CD4-positive, alpha-beta T cell (primary cell): ENCODE data around the gene EFHD2. TPM values are rescaled to one million over a fixed set of nuclear protein-coding genes. Genes with fewer than 3 reads are reported as not detected.

Experiments
- ATAC-seq: fragments of 200-7000 bp; cut with Tn5 transposase; one replicate; pipeline ENCODE4 v1.10.0; 2022; ENCODE audit warnings: mild to moderate bottlenecking; ENCODE audit not compliant: poor library complexity
- CTCF ChIA-PET: fragments of 350-600 bp; sonication (Branson Sonifier 250); formaldehyde crosslinking; loops from one replicate; lab custom pipeline; 2021; ENCODE audit warnings: antibody characterized with exemption, inconsistent platforms; lab: Charles Lee
- POLR2A ChIA-PET: fragments of 350-600 bp; sonication (Branson Sonifier 250); formaldehyde crosslinking; loops from one replicate; lab custom pipeline; 2021; ENCODE audit warnings: antibody characterized with exemption, inconsistent platforms; lab: Charles Lee
- DNase-seq, 14 experiments: peaks; one replicate each; pipeline ENCODE4 v3.0.0-alpha.2; 2013 to 2020; ENCODE audit warnings: mixed read lengths in 2 of 14
- H3K27ac ChIP-seq, 2 donors: one replicate each; pipeline versions ENCODE4 v1.5.1 to v1.7.0; 2013; ENCODE audit warnings: low read length in 2 of 2, low read depth in 1 of 2, mild to moderate bottlenecking in 1 of 2
- H3K27me3 ChIP-seq, 2 experiments: 1 replicate in 1 of 2; 2 replicates in 1 of 2; pipeline versions ENCODE4 v1.6.1 to v1.7.0; 2013; ENCODE audit warnings: low read length in 2 of 2, control low read depth in 1 of 2, mild to moderate bottlenecking in 1 of 2, moderate library complexity in 1 of 2; ENCODE audit not compliant: insufficient read depth in 2 of 2, control insufficient read depth in 1 of 2
- H3K36me3 ChIP-seq: one replicate; pipeline ENCODE4 v1.6.1; 2013; ENCODE audit warnings: low read length, control low read depth; ENCODE audit not compliant: insufficient read depth
- H3K4me1 ChIP-seq: one replicate; pipeline ENCODE4 v1.6.1; 2013; ENCODE audit warnings: low read length, control low read depth; ENCODE audit not compliant: insufficient read depth
- H3K4me3 ChIP-seq: one replicate; pipeline ENCODE4 v1.5.1; 2013; ENCODE audit warnings: mild to moderate bottlenecking, low read length, moderate library complexity
- H3K9me3 ChIP-seq, 2 experiments: 1 replicate in 1 of 2; 2 replicates in 1 of 2; pipeline versions ENCODE4 v1.6.1 to v1.7.0; 2013; ENCODE audit warnings: low read length in 2 of 2, mild to moderate bottlenecking in 2 of 2, control low read depth in 1 of 2, moderate library complexity in 1 of 2; ENCODE audit not compliant: control insufficient read depth in 1 of 2, insufficient read depth in 1 of 2
- H3K27ac Mint-ChIP-seq: one replicate; pipeline ENCODE4 v1.8.0; 2020; ENCODE audit warnings: mixed read lengths
- H3K27me3 Mint-ChIP-seq: one replicate; pipeline ENCODE4 v1.8.0; 2021; ENCODE audit warnings: mixed read lengths
- H3K36me3 Mint-ChIP-seq: one replicate; pipeline ENCODE4 v1.8.0; 2021; ENCODE audit warnings: low read depth, mixed read lengths
- H3K4me1 Mint-ChIP-seq: one replicate; pipeline ENCODE4 v1.8.0; 2021; ENCODE audit warnings: low read depth, mixed read lengths
- H3K4me3 Mint-ChIP-seq: one replicate; pipeline ENCODE4 v1.8.0; 2020; ENCODE audit warnings: mild to moderate bottlenecking, mixed read lengths
- H3K9me3 Mint-ChIP-seq: one replicate; pipeline ENCODE4 v1.8.0; 2020; ENCODE audit warnings: mixed read lengths
- intact Hi-C, 2 experiments: fragments of 100-400 bp; cut with DNase I in 1 of 2; cut with micrococcal nuclease in 1 of 2; formaldehyde crosslinking; loops; one replicate each; pipeline versions ENCODE4 v1.15.1 to v1.9.0; 2023 to 2025; cut with DNase I, micrococcal nuclease
- total RNA-seq, 174 experiments: library from RNA in 2 of 174; stranded (reverse) in 2 of 174; gene quantifications; one replicate each; pipeline ENCODE4 v1.2.3 and lab custom pipeline; 2021 to 2026
- TF ChIP-seq, protein P1 (sequence below): fragments of 200-600 bp; IDR thresholded peaks from one replicate; pipeline ENCODE4 v1.8.0; 2022; ENCODE audit warnings: antibody characterized with exemption, mild to moderate bottlenecking

EFHD2 gene
- total RNA-seq, 2 experiments from 2014 or later = 79.1 to 80.9 TPM

DNA sequence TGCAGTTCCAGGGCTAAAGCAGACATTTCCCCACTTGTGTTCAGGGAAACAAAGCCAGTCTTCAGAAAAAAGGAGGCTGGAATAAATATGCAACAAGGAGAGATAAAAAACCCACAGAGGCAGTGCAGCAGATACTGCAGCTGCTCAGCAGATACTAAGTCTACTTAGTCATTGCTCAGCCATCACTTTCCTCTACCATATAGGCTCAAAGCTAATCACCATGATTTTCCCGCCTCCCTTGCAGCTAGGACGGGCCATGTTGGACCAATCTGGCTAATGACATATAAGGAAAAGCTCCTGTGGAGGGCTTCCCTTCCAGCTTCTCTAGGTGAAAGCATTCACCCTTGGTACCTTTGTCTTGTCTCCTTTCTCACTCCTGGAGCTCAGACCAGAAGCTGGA lies 10.0 kb upstream of the EFHD2 start:
- H3K27ac Mint-ChIP-seq = no peak overlapping the region
- TF ChIP-seq, protein P1, sequence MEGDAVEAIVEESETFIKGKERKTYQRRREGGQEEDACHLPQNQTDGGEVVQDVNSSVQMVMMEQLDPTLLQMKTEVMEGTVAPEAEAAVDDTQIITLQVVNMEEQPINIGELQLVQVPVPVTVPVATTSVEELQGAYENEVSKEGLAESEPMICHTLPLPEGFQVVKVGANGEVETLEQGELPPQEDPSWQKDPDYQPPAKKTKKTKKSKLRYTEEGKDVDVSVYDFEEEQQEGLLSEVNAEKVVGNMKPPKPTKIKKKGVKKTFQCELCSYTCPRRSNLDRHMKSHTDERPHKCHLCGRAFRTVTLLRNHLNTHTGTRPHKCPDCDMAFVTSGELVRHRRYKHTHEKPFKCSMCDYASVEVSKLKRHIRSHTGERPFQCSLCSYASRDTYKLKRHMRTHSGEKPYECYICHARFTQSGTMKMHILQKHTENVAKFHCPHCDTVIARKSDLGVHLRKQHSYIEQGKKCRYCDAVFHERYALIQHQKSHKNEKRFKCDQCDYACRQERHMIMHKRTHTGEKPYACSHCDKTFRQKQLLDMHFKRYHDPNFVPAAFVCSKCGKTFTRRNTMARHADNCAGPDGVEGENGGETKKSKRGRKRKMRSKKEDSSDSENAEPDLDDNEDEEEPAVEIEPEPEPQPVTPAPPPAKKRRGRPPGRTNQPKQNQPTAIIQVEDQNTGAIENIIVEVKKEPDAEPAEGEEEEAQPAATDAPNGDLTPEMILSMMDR = no peak
- ATAC-seq (no peak), DNase-seq (no peak)
- H3K4me1 Mint-ChIP-seq = no peaks in the 10 kb centered on the region
- peaks cover 3% of the 10 kb centered on the region for H3K9me3 Mint-ChIP-seq
- peaks cover 1% of the 10 kb centered on the region for H3K4me1 ChIP-seq
- no peak overlapping the region for H3K4me3 Mint-ChIP-seq
- no peaks in the 10 kb centered on the region for H3K36me3 Mint-ChIP-seq
- ChIA-PET POLR2A (no interaction called here), CTCF (no interaction called here)
- no peaks in the 10 kb centered on the region for H3K27me3 Mint-ChIP-seq
- no peak overlapping the region for H3K27ac ChIP-seq
- no peaks in the 10 kb centered on the region for H3K36me3 ChIP-seq
- intact Hi-C loops = no loop called here
- H3K27me3 ChIP-seq = no peaks in the 10 kb centered on the region
- H3K9me3 ChIP-seq = peaks cover 0 to 5% of the 10 kb centered on the region in 2 experiments
- H3K4me3 ChIP-seq = no peak overlapping the region

DNA sequence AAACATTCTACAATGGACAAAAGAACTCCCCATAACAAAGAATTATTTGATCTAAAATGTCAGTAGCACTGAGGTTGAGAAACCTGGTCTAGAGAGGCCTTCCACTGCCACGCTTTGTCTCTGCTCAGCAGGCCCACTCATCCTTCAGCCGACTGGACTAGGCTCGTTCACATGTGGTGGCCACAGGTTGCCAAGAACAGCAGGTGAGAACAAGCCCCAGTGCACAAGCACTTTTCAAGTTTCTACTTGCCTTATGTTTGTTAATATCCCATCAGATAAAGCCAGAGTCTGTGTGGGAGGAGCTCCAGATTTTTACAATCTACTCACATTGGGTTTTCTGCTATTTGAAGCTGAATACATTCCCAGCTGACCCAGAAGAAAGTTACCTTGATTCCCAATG lies 9.1 kb upstream of the EFHD2 start:
- H3K27me3 ChIP-seq = no peaks in the 10 kb centered on the region
- no peaks in the 10 kb centered on the region for H3K27me3 Mint-ChIP-seq
- ATAC-seq = no peak
- CTCF ChIA-PET = no interaction called here
- peaks cover 3% of the 10 kb centered on the region for H3K9me3 Mint-ChIP-seq
- intact Hi-C loops = no loop called here
- H3K27ac Mint-ChIP-seq = no peak overlapping the region
- peaks cover 7% of the 10 kb centered on the region for H3K4me1 ChIP-seq
- H3K4me1 Mint-ChIP-seq = no peaks in the 10 kb centered on the region
- no peaks in the 10 kb centered on the region for H3K36me3 ChIP-seq
- no peaks in the 10 kb centered on the region for H3K36me3 Mint-ChIP-seq
- no peak for DNase-seq
- peaks cover 0 to 5% of the 10 kb centered on the region in 2 experiments for H3K9me3 ChIP-seq
- POLR2A ChIA-PET = no interaction called here
- H3K27ac ChIP-seq = no peak overlapping the region
- no peak overlapping the region for H3K4me3 ChIP-seq
- H3K4me3 Mint-ChIP-seq = no peak overlapping the region
- TF ChIP-seq, protein P1 = no peak

DNA sequence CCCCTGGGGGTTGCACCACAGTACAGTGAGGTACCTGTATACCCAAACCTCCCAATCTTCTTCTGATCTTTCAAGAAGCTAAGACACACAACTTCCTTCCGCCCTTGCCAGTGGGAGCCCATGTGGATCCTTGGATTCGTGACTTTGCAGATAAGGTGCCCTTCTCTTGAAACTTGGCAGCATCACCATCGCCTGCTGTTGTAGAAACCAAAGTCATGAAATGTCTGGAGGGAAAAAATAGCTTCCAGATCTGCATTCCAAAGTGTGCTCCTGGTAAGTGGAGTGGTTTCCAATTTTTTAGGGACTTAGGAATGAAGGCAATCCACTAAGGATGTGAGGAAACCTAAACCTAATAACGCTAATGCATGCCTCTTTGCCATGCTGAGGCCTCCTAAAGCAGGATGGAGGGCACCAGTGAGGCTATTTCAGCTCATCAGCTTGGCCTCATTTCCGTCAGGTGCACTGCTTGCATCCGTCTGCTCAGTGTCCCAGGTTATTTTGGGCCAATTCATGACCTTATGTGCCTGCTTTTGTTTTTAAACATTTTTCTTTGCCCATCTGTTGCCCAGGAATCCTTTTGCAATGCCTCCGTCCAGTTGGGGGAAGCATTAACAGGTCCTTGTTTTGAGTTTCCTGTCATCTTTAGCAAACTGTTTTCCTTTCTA lies 8.2 kb upstream of the EFHD2 start:
- POLR2A ChIA-PET = no interaction called here
- no peak overlapping the region for H3K4me3 Mint-ChIP-seq
- no peaks in the 10 kb centered on the region for H3K36me3 ChIP-seq

More for the DNA sequence above, 8.2 kb upstream of the EFHD2 start:
- DNase-seq (no peak), ATAC-seq (no peak)
- CTCF ChIA-PET = no interaction called here
- Mint-ChIP-seq H3K4me1 (no peaks in the 10 kb centered on the region), H3K27ac (no peak overlapping the region), H3K9me3 (peaks cover 3% of the 10 kb centered on the region), H3K36me3 (no peaks in the 10 kb centered on the region), H3K27me3 (no peaks in the 10 kb centered on the region)
- Histone ChIP-seq H3K9me3 (peaks cover 0 to 5% of the 10 kb centered on the region in 2 experiments), H3K27me3 (no peaks in the 10 kb centered on the region), H3K4me1 (peaks cover 13% of the 10 kb centered on the region), H3K27ac (no peak overlapping the region), H3K4me3 (no peak overlapping the region)
- intact Hi-C loops = no loop called here
- TF ChIP-seq, protein P1 = no peak
